Upper lobe of left lung (tissue), 6 donors: ENCODE results near the gene TUSC1. TPM values are rescaled to one million over a fixed set of nuclear protein-coding genes. Genes with fewer than 3 reads are reported as not detected.
"Not testable (repeated sequence)": the region's sequence is repeated elsewhere in the genome, so short reads cannot be mapped to it uniquely, and the experiment has no call there.

ENCODE experiments used
- ATAC-seq, 2 donors: fragments of 200-7000 bp; cut with Tn5 transposase; one replicate each; pipeline ENCODE4 v1.9.1; 2022; ENCODE audit warnings: mild to moderate bottlenecking in 2 of 2, moderate library complexity in 2 of 2; ENCODE audit not compliant: low FRiP score in 2 of 2
- DNase-seq, 2 donors: peaks; one replicate each; pipeline ENCODE4 v3.0.0-alpha.2; 2019 to 2020
- H3K27ac ChIP-seq, 4 donors: fragments of 200-600 bp; sonication (generic); one replicate each; pipeline ENCODE4 v1.5.1; 2016 to 2019
- H3K27me3 ChIP-seq, 4 donors: fragments of 200-600 bp; sonication (generic); one replicate each; pipeline ENCODE4 v1.5.1; 2017 to 2019
- H3K36me3 ChIP-seq, 4 donors: fragments of 200-600 bp; sonication (generic); one replicate each; pipeline ENCODE4 v1.5.1; 2016 to 2019
- H3K4me1 ChIP-seq, 4 donors: fragments of 200-600 bp; sonication (generic); one replicate each; pipeline ENCODE4 v1.5.1; 2018 to 2019
- H3K4me3 ChIP-seq, 4 donors: fragments of 200-600 bp; sonication (generic); one replicate each; pipeline ENCODE4 v1.5.1; 2017 to 2019; ENCODE audit warnings: mild to moderate bottlenecking in 2 of 4, moderate library complexity in 1 of 4
- H3K9me3 ChIP-seq, 4 donors: fragments of 200-600 bp; sonication (generic); one replicate each; pipeline ENCODE4 v1.5.1; 2018 to 2019
- EP300 ChIP-seq, 4 donors: sonication (generic); formaldehyde crosslinking; IDR thresholded peaks; one replicate each; pipeline ENCODE4 v1.5.1; 2017; ENCODE audit warnings: antibody characterized with exemption in 4 of 4, control low read depth in 2 of 4
- POLR2A ChIP-seq, 4 donors: fragments of 450-650 bp; IDR thresholded peaks; one replicate each; pipeline ENCODE4 v1.5.1; 2016 to 2017; ENCODE audit warnings: antibody characterized with exemption in 4 of 4, mild to moderate bottlenecking in 2 of 4
- POLR2AphosphoS5 ChIP-seq, 2 donors: sonication (generic); formaldehyde crosslinking; IDR thresholded peaks; one replicate each; pipeline ENCODE4 v1.5.1; 2017; ENCODE audit warnings: antibody characterized with exemption in 2 of 2
- WGBS, 2 donors: methylation state at CpG; one replicate each; pipeline ENCODE4 v1.1.5; 2017 to 2018; 5-methylcytosine and 5-hydroxymethylcytosine counted together
- total RNA-seq, 6 donors: library from RNA; depleted of rRNA in 4 of 6; stranded (reverse); fragments of >200 nt in 4 of 6; gene quantifications; one replicate each; pipeline versions ENCODE4 v1.1.0 to v1.2.1, GENCODE V29; 2016 to 2021
- TF ChIP-seq, protein P1 (sequence below), 6 experiments: fragments of 450-650 bp in 4 of 6; fragments of 200-600 bp in 2 of 6; sonication (generic) in 2 of 6; IDR thresholded peaks; one replicate each; pipeline ENCODE4 v1.5.1; 2016 to 2019; ENCODE audit warnings: antibody characterized with exemption in 6 of 6
- donor health status: DM: no; HTN: no; CAD: no; lungs with moderate emphysema.
- donor health status: DM: no; HTN: yes; CAD: no; lungs with severe emphysema.

TUSC1 gene
- total RNA-seq, 6 donors from 2014 or later: 8.4 to 28.0 (median 17.3) TPM

DNA sequence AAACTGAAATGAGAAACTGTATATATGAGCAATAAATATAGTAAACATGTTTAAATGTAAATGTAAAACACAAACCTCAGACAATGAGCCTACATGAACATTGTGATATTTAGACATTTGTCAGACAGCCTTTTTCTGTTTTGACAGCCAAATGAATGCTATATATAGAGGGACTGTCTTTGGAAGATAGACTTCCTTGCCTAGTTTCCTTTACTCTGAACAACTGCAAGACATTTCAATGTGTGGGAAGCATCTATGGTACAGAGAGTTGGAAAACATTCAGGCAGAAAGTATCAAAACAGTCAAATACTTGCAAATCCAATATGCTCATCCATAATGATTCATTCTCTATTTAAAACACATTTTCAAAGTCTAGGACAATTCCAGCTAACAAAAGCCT lies 31.7 kb upstream of the TUSC1 start:
- no peaks in the 10 kb centered on the region for H3K36me3 ChIP-seq
- no peaks in the 10 kb centered on the region for H3K4me1 ChIP-seq
- no peak overlapping the region for H3K27ac ChIP-seq
- TF ChIP-seq EP300 (IDR thresholded peaks at IDR 0.05): no peak
- no peak for TF ChIP-seq POLR2A (IDR thresholded peaks at IDR 0.05)
- TF ChIP-seq, protein P1, sequence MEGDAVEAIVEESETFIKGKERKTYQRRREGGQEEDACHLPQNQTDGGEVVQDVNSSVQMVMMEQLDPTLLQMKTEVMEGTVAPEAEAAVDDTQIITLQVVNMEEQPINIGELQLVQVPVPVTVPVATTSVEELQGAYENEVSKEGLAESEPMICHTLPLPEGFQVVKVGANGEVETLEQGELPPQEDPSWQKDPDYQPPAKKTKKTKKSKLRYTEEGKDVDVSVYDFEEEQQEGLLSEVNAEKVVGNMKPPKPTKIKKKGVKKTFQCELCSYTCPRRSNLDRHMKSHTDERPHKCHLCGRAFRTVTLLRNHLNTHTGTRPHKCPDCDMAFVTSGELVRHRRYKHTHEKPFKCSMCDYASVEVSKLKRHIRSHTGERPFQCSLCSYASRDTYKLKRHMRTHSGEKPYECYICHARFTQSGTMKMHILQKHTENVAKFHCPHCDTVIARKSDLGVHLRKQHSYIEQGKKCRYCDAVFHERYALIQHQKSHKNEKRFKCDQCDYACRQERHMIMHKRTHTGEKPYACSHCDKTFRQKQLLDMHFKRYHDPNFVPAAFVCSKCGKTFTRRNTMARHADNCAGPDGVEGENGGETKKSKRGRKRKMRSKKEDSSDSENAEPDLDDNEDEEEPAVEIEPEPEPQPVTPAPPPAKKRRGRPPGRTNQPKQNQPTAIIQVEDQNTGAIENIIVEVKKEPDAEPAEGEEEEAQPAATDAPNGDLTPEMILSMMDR (IDR thresholded peaks at IDR 0.05): no peak
- no peak for TF ChIP-seq POLR2AphosphoS5 (IDR thresholded peaks at IDR 0.05)
- DNase-seq (no peak), ATAC-seq (no peak)
- no peaks in the 10 kb centered on the region for H3K27me3 ChIP-seq
- no peaks in the 10 kb centered on the region for H3K9me3 ChIP-seq
- H3K4me3 ChIP-seq: no peak overlapping the region

DNA sequence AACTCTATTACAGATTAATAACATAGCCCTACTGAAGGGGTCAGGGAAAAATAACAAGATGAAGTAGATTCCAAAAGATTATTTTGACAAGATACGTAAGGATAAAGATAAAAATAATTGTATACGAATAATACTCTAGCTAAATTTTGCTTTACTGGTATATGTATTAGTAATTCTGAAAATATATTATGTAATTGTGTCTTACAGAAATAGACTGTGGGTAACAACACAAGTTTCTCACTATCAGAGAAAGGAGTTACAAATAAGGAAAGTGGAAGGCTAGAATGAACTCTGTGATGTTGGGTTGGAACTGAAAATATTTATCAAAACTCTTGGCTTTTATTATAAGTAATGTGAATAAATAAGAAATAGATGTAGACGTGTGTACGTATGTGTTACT lies 26.6 kb upstream of the TUSC1 start:
- Histone ChIP-seq H3K27ac (no peak overlapping the region), H3K27me3 (no peaks in the 10 kb centered on the region), H3K36me3 (no peaks in the 10 kb centered on the region), H3K4me1 (no peaks in the 10 kb centered on the region), H3K4me3 (no peak overlapping the region), H3K9me3 (no peaks in the 10 kb centered on the region)
- TF ChIP-seq EP300 (IDR thresholded peaks at IDR 0.05) (no peak), POLR2AphosphoS5 (IDR thresholded peaks at IDR 0.05) (no peak), POLR2A (IDR thresholded peaks at IDR 0.05) (no peak)
- TF ChIP-seq, protein P1 (IDR thresholded peaks at IDR 0.05): no peak
- DNase-seq (no peak), ATAC-seq (no peak)
- WGBS, 2 donors: 91% methylated on average over 4 of the region's 4 CpGs

DNA sequence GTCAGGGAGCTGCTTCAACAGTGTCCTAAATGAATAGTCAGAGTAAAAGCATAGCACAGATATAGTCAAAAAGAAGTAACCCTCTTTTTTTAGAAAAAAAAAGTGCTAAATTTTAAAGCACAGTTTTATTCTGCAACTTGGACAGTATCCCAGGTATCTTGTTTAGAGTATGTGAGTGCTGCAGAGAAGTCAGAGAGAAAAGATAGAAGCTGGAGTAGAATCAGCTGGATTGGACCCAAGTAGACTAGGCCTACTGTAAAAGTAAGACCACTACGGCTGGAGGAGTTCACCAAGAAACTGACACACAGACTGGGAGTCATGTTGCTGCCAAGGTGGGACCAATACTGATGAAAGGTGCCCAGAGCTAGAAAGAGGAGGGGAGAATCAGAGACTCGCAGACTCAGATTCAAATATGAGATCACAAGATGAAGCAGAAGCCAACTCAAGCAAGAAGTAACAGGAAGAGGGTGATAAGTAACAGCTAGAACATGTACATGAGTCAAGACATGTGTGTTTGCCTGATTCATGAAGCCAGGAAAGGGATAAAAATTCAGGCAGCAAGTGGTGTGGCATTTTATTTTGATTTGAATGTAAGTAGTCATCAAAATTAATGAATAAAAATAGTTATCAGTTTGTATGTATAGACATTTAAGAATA lies 25.6 kb upstream of the TUSC1 start:
- TF ChIP-seq POLR2AphosphoS5 (IDR thresholded peaks at IDR 0.05): no peak
- TF ChIP-seq EP300 (IDR thresholded peaks at IDR 0.05): no peak
- TF ChIP-seq, protein P1 (IDR thresholded peaks at IDR 0.05): no peak
- TF ChIP-seq POLR2A (IDR thresholded peaks at IDR 0.05): no peak
- Histone ChIP-seq H3K9me3 (no peaks in the 10 kb centered on the region), H3K4me3 (no peak overlapping the region), H3K4me1 (no peaks in the 10 kb centered on the region), H3K27me3 (no peaks in the 10 kb centered on the region), H3K36me3 (no peaks in the 10 kb centered on the region), H3K27ac (no peak overlapping the region)
- DNase-seq: no peak
- 68 to 71% methylated on average over 2 of the region's 2 CpGs for WGBS, 2 donors
- no peak for ATAC-seq

DNA sequence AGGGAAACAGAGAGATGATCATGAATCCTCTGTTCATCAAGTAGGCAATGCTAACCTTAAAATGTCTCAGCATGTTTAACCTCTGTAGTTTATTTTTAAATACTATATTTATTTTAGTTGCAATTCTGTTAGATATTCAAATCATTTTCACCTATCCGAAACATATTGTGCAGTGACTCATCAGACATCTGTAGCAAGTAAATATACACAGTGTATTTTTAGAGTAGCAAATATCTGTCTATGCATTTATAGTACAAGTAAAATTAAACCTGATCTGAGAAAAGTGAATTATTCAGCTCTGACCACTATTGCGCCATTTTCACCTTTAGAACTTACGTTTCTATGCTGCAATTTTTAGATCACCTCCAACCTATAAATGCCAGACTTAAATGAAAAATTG lies 24.3 kb upstream of the TUSC1 start:
- no peak overlapping the region for H3K4me3 ChIP-seq
- 89 to 91% methylated on average over 3 of the region's 3 CpGs for WGBS, 2 donors

DNA sequence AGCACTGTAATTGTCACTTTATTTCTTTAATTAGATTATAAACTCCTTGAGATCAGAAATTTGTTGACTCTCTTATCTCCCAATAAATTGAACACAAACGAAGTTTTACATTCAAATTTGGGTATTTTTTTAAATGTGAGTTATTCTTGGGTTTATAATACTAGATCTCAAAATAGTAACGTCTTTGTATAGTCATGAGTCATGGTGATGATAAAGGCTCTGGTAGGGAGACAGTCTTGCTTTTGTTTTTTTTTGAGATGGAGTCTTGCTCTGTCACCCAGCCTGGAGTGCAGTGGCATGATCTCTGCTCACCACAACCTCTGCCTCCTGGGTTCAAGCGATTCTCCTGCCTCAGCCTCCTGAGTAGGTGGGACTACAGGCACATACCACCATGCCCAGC lies 22.7 kb upstream of the TUSC1 start:
- ATAC-seq, H3K27me3 ChIP-seq, DNase-seq, H3K36me3 ChIP-seq, H3K27ac ChIP-seq, H3K4me3 ChIP-seq, H3K4me1 ChIP-seq, H3K9me3 ChIP-seq: not testable (repeated sequence)
- WGBS, 2 donors: 68 to 69% methylated on average over 3 of the region's 3 CpGs

More for the DNA sequence above, 24.3 kb upstream of the TUSC1 start:
- no peak overlapping the region for H3K27ac ChIP-seq
- TF ChIP-seq, protein P1 (IDR thresholded peaks at IDR 0.05): no peak
- TF ChIP-seq POLR2A (IDR thresholded peaks at IDR 0.05): no peak
- no peak for TF ChIP-seq POLR2AphosphoS5 (IDR thresholded peaks at IDR 0.05)
- TF ChIP-seq EP300 (IDR thresholded peaks at IDR 0.05): no peak
- no peaks in the 10 kb centered on the region for H3K27me3 ChIP-seq
- H3K36me3 ChIP-seq: no peaks in the 10 kb centered on the region
- DNase-seq (no peak), ATAC-seq (no peak)
- H3K4me1 ChIP-seq: no peaks in the 10 kb centered on the region
- H3K9me3 ChIP-seq: no peaks in the 10 kb centered on the region
